HG03442 (cell line): Measurements from ENCODE around the gene MAPK8IP3.
"Not testable (repeated sequence)": the region's sequence is repeated elsewhere in the genome, so short reads cannot be mapped to it uniquely, and the experiment has no call there.

Experiments
- ATAC-seq: cut with Tn5 transposase; IDR thresholded peaks from one replicate; pipeline ENCODE4 v1.9.1; 2021; ENCODE audit warnings: mild to moderate bottlenecking, moderate library complexity; ENCODE audit not compliant: unreplicated experiment

The MAPK8IP3 gene

DNA sequence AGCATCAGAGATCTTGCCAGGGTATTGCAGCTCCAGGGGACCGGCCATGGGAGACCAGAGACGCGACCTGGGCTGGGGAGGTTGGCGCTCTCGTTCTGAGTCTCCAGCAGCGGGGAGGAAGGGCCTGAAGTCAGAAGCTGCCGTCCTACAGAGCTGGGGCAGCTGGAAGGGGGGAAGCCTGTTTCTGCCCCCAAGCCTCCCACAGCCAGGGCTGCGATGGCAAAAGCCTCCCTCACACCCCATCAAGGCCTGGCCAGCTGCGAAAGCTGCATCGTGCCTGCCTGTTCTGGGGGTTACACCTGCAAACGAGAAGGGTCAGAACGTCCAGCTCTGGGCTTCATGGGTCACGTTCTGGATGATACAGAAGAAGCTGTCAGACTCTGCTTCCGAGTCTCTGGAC is 26.1 kb downstream of the MAPK8IP3 start:
- ATAC-seq: no peak

DNA sequence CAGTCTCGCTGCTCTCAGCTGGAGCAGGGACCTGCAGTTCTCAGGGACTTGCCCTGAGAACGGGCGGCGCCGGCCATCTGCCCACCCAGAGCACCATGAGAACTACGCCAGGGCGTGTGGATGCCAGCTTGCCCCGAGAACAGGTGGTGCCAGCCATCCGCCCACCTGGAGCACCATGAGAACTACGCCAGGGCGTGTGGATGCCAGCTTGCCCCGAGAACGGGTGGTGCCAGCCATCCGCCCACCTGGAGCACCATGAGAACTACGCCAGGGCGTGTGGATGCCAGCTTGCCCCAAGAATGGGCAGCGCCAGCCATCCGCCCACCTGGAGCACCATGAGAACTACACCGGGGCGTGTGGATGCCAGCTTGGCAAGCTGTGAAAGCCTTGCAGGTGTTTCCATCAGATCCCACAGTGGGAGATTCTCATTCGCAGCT is 26.6 kb downstream of the MAPK8IP3 start:
- not testable (repeated sequence) for ATAC-seq

DNA sequence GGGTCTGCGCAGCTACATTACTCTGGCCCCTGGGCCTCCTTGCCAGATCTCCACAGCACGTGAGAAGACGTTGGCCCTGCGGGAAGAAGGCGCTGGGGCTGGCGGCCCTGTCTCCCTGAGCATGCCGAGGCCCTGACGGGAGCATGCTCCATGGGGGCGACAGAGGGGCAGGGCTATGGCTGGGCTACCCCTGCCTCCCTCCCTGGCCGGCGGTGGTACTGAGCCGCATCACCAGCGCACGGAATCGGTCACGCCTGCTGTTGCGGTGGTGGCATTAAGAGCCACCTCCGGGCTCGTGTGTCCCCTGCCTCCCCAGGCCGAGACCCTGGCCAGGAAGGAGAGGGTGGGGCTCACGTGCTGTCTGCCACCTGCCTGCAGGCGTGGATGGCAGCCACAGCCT is 28.1 kb downstream of the MAPK8IP3 start:
- ATAC-seq: no peak

DNA sequence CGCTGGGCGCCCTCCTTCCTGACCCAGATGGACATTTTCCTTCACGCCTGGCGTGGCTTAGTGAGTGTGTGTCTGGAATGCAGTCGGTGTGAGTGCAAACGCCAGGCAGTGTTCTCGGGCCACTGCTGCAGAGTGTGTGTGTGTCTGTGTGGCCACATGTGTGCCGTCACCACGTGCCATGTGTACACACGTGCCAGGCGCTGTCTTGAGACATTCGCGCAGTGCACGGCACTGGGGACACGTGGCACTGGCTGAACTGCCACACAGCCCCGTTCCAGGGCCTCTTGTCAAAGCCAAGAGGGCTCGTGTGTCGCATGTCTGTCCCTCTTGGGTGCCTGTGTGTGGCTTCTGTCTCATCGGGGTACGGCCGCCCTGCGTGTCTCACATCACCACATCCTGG is 28.8 kb downstream of the MAPK8IP3 start:
- no peak for ATAC-seq

DNA sequence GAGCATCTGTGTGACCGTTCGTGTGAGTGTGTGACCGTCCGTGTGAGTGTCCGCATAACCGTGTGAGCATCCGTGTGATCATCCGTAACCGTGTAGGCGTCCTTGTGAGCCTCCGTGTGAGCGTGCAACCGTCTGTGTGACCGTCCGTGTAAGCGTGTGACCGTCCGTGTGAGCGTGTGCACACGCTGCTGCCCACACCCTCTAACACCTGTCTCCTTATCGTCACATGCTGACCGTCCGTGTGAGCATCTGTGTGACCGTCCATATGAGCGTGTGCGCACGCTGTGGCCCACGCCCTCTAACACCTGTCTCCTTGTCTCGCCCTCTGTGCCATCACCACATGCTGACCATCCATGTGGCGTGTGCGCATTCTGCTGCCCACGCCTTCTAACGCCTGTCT is 34.2 kb downstream of the MAPK8IP3 start:
- no peak for ATAC-seq

DNA sequence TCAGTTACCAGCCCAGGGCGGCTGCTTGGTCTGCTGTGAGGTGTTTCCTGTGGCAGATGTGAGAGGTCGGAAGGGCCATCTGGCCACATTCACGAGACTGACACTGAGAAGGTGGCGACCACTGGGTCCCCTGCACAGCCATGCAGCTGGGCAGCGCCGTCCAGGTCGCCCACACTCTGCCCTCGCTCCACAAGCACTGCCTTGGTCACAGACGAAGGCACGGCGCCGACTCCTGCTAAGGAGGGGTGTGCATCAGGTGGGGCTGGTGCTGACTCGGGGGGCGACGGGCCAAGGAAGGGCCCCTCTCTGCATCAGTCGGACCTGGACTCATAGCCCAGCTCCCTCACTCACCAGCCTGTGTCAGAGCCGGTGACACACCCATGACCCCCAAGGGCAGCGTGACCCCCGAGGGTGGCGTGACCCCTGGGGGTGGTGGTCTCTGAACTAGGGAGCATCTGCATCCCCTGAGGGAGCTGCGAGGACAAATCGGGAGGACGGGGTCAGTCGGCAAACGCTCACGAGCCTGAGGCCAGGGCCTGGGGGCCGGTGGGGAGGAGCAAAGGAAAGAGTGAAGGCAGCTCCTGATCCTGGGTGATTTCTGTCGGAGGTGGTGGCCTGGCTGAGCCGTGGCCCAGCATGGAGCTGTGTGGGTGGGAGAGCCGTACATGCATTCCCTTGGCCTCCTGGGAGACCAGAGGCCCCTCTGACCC is 34.9 kb downstream of the MAPK8IP3 start:
- ATAC-seq: no peak

DNA sequence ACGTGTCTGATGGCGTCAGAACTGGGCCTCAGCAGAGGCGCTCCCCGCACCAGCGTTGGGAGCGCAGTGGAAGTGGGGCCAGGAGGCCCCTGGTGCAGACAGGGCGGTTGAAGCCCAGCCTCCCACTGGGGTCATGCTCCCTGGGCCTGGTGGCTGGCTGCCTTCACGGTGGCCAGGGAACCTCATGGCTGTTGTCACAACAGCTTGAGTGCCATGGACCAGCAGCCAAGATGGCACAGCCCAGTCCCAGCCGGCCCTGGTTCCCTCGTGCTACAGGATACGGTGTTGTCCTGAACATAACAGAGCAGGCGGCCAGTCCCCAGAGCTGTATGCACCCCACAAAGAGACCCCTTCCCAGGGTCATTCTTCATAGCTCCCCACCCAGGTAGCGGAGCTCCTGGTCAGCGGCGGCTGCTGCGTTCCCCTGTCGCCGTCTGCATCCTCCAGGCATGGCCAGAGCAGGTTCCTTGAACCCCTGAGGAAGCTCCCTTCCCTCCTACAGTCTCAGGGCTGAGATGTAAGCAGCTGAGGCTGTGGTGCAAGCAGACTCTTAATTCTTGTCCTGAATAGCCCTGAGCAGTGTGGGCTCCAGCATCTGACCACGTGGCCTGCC is 35.7 kb downstream of the MAPK8IP3 start:
- no peak for ATAC-seq

DNA sequence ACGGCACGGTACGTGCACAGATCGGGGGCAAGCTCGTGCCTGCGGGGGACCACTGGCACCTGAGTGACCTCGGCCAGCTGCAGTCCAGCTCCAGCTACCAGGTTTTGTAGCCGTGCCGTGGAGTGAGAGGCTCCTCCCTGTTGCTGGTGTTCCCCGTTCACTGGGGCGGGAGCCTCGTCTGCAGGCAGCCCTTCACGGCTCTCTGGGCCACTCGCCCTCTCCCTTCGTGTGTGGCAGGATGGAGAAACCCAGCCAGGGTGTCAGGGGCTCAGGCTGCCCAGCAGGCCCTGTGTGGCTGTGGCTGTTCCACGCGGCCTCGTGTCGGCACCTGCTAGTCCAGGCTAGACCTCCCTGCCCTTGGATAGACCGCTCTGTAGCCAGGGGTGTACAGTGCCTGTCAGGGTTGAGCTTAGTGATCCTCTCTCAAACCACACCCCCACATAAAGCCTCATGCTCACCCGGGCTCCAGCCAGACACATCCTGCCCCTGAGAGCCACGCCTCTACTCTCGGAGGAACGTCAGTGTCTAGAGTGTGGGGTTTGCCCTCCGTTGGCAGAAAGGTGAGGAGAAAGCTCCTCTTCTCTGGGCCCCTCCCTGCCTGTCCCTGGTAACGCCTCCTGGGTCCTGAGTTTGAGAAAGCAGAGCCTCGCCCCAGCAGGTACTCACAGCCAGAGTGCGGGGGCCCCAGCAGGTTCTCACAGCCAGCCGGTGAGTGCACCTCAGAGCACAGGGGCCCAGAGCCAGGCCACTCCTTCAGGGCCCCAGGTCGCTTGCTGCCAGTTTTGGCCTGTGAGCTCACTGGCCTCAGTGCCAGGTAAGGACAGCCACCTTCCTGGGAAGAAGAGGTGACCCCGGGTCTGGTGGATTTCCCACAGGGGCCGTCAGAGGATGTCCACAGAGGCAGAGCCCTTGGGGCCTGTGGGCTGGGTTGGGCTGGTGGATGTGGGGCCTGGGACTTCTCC is 37.7 kb downstream of the MAPK8IP3 start:
- ATAC-seq: no peak

- ATAC-seq: no peak
Observed at GRCh38 chr16:1744338-1744840, 38.4 kb downstream of the MAPK8IP3 start.

DNA sequence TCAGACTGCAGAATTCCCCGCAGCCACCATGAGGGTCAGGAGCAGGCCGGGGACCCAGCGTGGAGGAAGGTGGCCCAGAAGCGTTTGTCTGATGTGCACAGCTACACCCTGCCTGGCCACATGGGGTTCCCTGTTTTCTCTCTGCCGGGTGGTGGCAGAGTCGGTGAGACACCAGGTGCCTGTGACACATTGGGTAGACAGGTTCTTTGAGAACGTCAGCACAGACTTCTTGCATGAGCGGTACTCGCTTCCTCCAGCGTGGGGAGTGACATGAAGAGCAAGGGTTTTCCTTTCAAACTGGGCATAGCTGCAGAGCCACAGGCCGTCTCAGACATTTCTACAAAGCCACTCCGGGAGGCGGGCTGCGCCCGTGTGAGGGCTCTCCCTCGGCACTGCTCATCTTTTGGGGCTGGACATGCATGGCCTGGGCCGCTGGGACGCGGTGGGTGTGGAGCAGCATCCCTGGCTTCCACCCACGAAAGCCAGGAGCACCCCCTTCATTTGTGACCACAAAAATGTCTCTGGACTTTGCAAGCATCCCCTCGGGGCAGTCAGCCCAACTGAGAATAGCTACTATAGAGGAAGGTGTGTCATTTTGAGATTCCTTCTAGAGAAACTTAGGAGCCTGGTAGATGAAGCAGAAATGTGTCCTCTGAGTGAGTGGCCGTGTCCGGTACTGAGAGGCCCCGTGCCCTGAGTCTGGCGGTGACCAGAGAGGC is 39.3 kb downstream of the MAPK8IP3 start:
- ATAC-seq: no peak

- no peak for ATAC-seq
Observed at GRCh38 chr16:1745900-1746692, 40.1 kb downstream of the MAPK8IP3 start.

- ATAC-seq: no peak
Observed at GRCh38 chr16:1746693-1747195, 40.7 kb downstream of the MAPK8IP3 start.

DNA sequence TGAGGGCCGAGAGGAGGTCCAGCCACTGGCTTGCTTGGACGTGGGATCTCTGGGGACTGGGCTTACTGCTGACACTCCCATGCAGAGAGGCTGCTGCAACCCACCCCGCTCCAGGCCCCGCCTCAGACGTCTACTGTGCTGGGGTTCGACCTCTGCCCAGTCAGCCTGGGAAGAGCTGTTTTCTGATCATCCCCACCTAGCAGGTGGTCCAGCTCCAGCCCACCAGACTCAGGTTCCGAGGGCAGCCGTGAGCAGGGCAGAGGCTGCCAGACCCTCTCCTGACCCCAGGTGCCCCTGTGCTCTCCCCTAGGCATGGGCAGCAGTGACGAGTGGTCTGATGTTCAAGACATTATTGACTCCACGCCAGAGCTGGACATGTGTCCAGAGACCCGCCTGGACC is 41.9 kb downstream of the MAPK8IP3 start:
- no peak for ATAC-seq

DNA sequence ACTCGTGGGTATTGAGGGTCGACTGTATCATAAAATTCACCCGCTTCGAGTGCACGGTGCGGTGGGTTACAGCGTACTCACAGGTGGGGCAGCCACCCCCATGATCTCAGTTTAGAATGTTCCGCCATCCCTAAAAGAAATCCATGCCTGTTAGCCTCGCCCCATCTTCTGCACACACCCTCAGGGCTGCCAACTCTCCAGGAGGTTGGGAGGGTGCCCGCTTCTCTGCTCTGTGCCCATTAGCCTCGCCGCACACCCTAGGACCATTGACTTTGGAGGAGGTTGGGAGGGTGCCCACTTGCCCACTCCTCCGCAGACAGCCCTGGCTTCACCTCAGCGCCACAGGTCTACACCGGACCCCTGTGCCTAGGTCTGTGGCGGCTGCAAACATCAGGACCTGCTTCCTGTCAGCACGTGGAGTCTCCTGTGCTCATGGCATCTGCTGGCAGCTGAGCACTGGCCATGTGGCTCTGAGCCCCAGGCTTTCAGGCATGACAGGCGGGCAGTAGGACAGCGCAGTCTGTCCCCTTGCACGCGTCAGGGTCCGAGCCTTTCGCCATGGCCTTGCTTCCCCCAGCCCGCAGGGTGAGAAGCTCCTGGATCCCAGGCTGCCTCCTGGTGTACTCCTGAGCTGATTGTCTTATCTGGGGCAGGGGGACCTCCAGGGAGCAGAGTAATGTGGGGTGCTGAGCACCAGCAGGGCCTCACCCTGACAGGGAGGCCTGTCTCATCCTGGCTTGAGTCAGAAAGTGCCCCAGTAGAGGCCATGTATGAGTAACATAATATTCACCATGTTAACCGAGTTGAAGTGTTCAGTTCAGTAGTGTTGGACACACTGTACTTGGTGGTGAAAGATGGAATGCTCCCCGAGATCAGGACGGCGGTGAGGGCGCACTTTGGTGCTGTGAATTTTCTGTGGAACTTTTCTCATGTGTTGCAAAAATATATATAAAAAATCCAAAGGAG is 43.4 kb downstream of the MAPK8IP3 start:
- no peak for ATAC-seq

DNA sequence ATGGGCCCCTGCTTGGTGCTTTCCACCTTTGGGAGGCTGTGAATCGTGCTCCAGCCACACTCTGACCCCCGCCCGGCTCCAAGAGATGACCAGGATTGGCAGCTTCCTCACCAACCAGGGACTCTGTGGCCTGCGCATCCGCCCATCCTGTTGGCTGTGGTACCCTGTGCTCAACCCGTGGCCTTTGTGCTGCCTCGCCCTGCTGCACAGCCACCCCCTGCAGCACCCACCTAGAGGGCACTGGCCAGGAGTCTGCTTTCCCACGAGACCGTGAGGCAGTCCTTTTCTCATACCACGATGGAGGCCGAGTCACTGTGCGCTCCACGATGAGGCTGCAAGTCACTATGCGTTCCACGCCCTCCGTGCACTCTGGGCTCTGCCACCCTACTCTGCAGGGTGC is 46.0 kb downstream of the MAPK8IP3 start:
- ATAC-seq: no peak

GRCh38 chr16:1752853-1753252 is 46.9 kb downstream of the MAPK8IP3 start:
- no peak for ATAC-seq

- ATAC-seq: no peak
Observed at GRCh38 chr16:1754204-1754603, 48.2 kb downstream of the MAPK8IP3 start.

- ATAC-seq: no peak
Observed at GRCh38 chr16:1757714-1758461, 51.9 kb downstream of the MAPK8IP3 start.
